Neural crest cell (in vitro differentiated cells): ENCODE measurements around the gene HERC3. TPM values are rescaled to one million over a fixed set of nuclear protein-coding genes. Genes with fewer than 3 reads are reported as not detected.

Experiments used
- DNase-seq: peaks from one replicate; pipeline ENCODE4 v3.0.0; 2021; ENCODE audit warnings: low read depth, mixed read lengths, low spot score
- H3K27ac Mint-ChIP-seq: one replicate; pipeline ENCODE4 v1.8.0; 2021; ENCODE audit warnings: mild to moderate bottlenecking, mixed read lengths; ENCODE audit not compliant: unreplicated experiment
- H3K27me3 Mint-ChIP-seq: 2 replicates; pipeline ENCODE4 v1.8.0; 2021; ENCODE audit warnings: low read depth, mild to moderate bottlenecking, mixed read lengths
- H3K36me3 Mint-ChIP-seq: 2 replicates; pipeline ENCODE4 v1.8.0; 2021; ENCODE audit warnings: low read depth, mild to moderate bottlenecking, mixed read lengths
- H3K4me1 Mint-ChIP-seq: 2 replicates; pipeline ENCODE4 v1.8.0; 2021; ENCODE audit warnings: mixed read lengths
- H3K4me3 Mint-ChIP-seq: one replicate; pipeline ENCODE4 v1.8.0; 2021; ENCODE audit warnings: mild to moderate bottlenecking, mixed read lengths
- H3K9me3 Mint-ChIP-seq: 2 replicates; pipeline ENCODE4 v1.8.0; 2021; ENCODE audit warnings: mixed read lengths
- CTCF ChIP-seq: fragments of 200-600 bp; sonication (generic); conservative IDR thresholded peaks from 2 replicates; pipeline ENCODE4 v1.5.0; 2021; ENCODE audit warnings: antibody characterized with exemption, mild to moderate bottlenecking
- total RNA-seq: library from RNA; stranded (reverse); gene quantifications from 2 replicates; pipeline ENCODE4 v1.2.1, GENCODE V29; 2021

HERC3 gene
- total RNA-seq, 1 donor from 2014 or later = 6.5 TPM

GRCh38 chr4:88725143-88725542 lies 132.9 kb downstream of the HERC3 start:
- H3K4me1 Mint-ChIP-seq = no peaks in the 10 kb centered on the region

GRCh38 chr4:88725986-88726385 lies 133.7 kb downstream of the HERC3 start:
- no peak for DNase-seq
- no peak for TF ChIP-seq CTCF
- no peak overlapping the region for H3K4me3 Mint-ChIP-seq
- H3K27ac Mint-ChIP-seq = no peak overlapping the region
- H3K4me1 Mint-ChIP-seq = no peaks in the 10 kb centered on the region
- peaks cover 8% of the 10 kb centered on the region for H3K36me3 Mint-ChIP-seq
- H3K27me3 Mint-ChIP-seq = no peaks in the 10 kb centered on the region
- no peaks in the 10 kb centered on the region for H3K9me3 Mint-ChIP-seq

More at GRCh38 chr4:88725143-88725542, 132.9 kb downstream of the HERC3 start:
- no peak for DNase-seq
- Mint-ChIP-seq H3K4me3 (no peak overlapping the region), H3K36me3 (peaks cover 12% of the 10 kb centered on the region), H3K27ac (no peak overlapping the region), H3K9me3 (no peaks in the 10 kb centered on the region), H3K27me3 (no peaks in the 10 kb centered on the region)
- no peak for TF ChIP-seq CTCF

GRCh38 chr4:88728146-88728545 lies 135.9 kb downstream of the HERC3 start:
- Mint-ChIP-seq H3K9me3 (no peaks in the 10 kb centered on the region), H3K4me1 (no peaks in the 10 kb centered on the region), H3K27ac (no peak overlapping the region), H3K27me3 (no peaks in the 10 kb centered on the region), H3K4me3 (no peak overlapping the region), H3K36me3 (peaks cover 5% of the 10 kb centered on the region)
- DNase-seq = no peak
- TF ChIP-seq CTCF = no peak

- H3K27ac Mint-ChIP-seq = no peak overlapping the region
- H3K36me3 Mint-ChIP-seq = peaks cover 5% of the 10 kb centered on the region
- no peak for DNase-seq
- no peaks in the 10 kb centered on the region for H3K9me3 Mint-ChIP-seq
- no peaks in the 10 kb centered on the region for H3K4me1 Mint-ChIP-seq
- TF ChIP-seq CTCF = no peak
- no peak overlapping the region for H3K4me3 Mint-ChIP-seq
- H3K27me3 Mint-ChIP-seq = no peaks in the 10 kb centered on the region
Measured at GRCh38 chr4:88729146-88729760, 137.0 kb downstream of the HERC3 start.

GRCh38 chr4:88730811-88731210 lies 138.5 kb downstream of the HERC3 start:
- Mint-ChIP-seq H3K9me3 (no peaks in the 10 kb centered on the region), H3K4me3 (no peak overlapping the region), H3K27me3 (no peaks in the 10 kb centered on the region), H3K4me1 (no peaks in the 10 kb centered on the region), H3K36me3 (peaks cover 5% of the 10 kb centered on the region), H3K27ac (no peak overlapping the region)
- no peak for TF ChIP-seq CTCF
- no peak for DNase-seq
